GM18517 (cell line): Measurements from ENCODE around the gene PNRC1.
"Not testable (repeated sequence)": the region's sequence is repeated elsewhere in the genome, so short reads cannot be mapped to it uniquely, and the experiment has no call there.

Experiments
- ATAC-seq: cut with Tn5 transposase; IDR thresholded peaks from one replicate; pipeline ENCODE4 v1.9.1; 2021; ENCODE audit warnings: mild to moderate bottlenecking, moderate library complexity; ENCODE audit not compliant: unreplicated experiment

PNRC1 gene

GRCh38 chr6:89058627-89059026, 21.9 kb upstream of the PNRC1 start:
- no peak for ATAC-seq

- ATAC-seq, result no peak
Measured at GRCh38 chr6:89059227-89059626, 21.3 kb upstream of the PNRC1 start.

- no peak for ATAC-seq
Measured at GRCh38 chr6:89063881-89064280, 16.7 kb upstream of the PNRC1 start.

- not testable (repeated sequence) for ATAC-seq
Measured at GRCh38 chr6:89064931-89065330, 15.6 kb upstream of the PNRC1 start.

GRCh38 chr6:89066121-89066520, 14.4 kb upstream of the PNRC1 start:
- not testable (repeated sequence) for ATAC-seq

GRCh38 chr6:89066940-89067646, 13.5 kb upstream of the PNRC1 start:
- no peak for ATAC-seq

GRCh38 chr6:89067796-89068195, 12.8 kb upstream of the PNRC1 start:
- no peak for ATAC-seq

GRCh38 chr6:89068695-89069094, 11.9 kb upstream of the PNRC1 start:
- ATAC-seq, result no peak

- no peak for ATAC-seq
Measured at GRCh38 chr6:89069536-89070163, 10.9 kb upstream of the PNRC1 start.

- ATAC-seq, result no peak
Measured at GRCh38 chr6:89071036-89071435, 9.5 kb upstream of the PNRC1 start.

- no peak for ATAC-seq
Measured at GRCh38 chr6:89073014-89073620, 7.4 kb upstream of the PNRC1 start.

- ATAC-seq, result no peak
Measured at GRCh38 chr6:89073840-89074239, 6.7 kb upstream of the PNRC1 start.

GRCh38 chr6:89079511-89080234, 878 bp upstream of the PNRC1 start:
- ATAC-seq, result peak; percentile 21

- ATAC-seq, result no peak
Measured at GRCh38 chr6:89081129-89081422, 525 bp downstream of the PNRC1 start.

- peak; percentile 40 for ATAC-seq
Measured at GRCh38 chr6:89081423-89082322, 1.1 kb downstream of the PNRC1 start.

GRCh38 chr6:89082486-89082891, 1.9 kb downstream of the PNRC1 start:
- no peak for ATAC-seq

GRCh38 chr6:89084542-89084941, 4.0 kb downstream of the PNRC1 start:
- no peak for ATAC-seq

GRCh38 chr6:89084954-89085353, 4.4 kb downstream of the PNRC1 start:
- ATAC-seq, result no peak

- ATAC-seq, result no peak
Measured at GRCh38 chr6:89085409-89086205, 5.1 kb downstream of the PNRC1 start.

- no peak for ATAC-seq
Measured at GRCh38 chr6:89087881-89088280, 7.3 kb downstream of the PNRC1 start.
